GF-D8 (cell line): Measurements from ENCODE around the gene KCNIP4.

ENCODE experiments used
- DNase-seq: peaks from one replicate; lab custom pipeline; 2025; lab: John Stamatoyannopoulos, UW

Gene KCNIP4

GRCh38 chr4:21061902-21062301 is 886.7 kb downstream of the KCNIP4 start:
- no peak for DNase-seq

DNA sequence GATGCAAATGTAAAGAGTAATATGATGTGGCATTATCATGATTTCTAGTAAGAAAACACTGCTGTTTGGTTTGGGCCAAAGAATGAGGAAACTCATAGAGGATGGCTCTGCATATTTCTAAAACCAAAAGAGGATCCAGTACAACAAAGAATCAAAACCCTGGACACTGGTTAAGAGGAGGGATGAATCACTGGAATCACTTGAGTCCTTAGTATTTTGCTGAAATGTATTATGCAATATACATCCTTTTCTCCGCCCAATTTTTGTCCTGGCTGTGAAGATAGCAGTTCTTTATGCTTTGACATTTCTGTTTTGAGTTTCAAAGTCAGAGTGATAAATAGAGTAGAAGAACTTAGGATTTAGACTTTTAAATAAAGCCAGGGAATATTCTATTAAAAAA is 902.4 kb downstream of the KCNIP4 start:
- no peak for DNase-seq

DNA sequence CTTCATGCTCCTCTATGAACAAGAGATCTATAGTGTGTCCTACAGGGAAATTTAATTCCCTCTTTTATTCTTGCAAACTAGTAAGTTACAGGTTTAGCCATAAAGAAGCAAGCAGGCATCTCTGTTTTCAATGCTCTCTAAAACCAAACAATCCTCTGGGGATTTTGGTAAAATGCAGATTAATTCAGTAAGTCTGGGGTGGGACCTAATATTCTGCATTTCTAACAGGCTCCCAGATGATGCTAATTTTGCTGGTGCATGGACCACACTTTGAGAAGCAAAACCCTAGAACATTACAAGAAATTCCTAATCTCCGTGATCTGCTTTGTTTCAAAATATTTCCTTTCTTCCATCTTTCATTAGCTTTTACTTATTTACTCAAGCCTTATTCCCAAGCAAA is 903.5 kb downstream of the KCNIP4 start:
- DNase-seq: no peak

GRCh38 chr4:21041708-21042107 is 906.9 kb downstream of the KCNIP4 start:
- DNase-seq: no peak

GRCh38 chr4:21034728-21035127 is 913.8 kb downstream of the KCNIP4 start:
- no peak for DNase-seq

- DNase-seq: no peak
Observed at GRCh38 chr4:21032089-21032645, 916.4 kb downstream of the KCNIP4 start.

- no peak for DNase-seq
Observed at GRCh38 chr4:21018817-21019216, 929.8 kb downstream of the KCNIP4 start.

DNA sequence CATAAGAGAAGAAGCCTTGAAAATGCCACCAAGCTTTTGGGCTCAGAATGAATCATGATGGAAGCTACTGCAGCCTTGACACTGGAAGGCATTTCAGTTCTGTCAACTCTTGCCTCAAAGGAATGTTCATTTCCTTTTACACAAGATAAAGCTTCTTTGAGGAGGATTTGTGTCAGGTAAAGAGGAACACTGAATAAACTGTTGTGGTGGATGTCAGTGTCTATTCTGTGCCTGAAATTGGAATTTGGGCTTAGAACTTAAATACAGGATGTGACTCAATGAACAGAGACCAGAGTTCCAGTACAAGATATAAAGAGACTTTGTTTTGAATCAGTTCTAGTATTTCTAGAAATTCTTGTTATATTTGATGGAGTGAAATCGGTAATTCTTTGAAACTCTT is 935.1 kb downstream of the KCNIP4 start:
- DNase-seq: no peak

- DNase-seq: no peak
Observed at GRCh38 chr4:21012851-21013331, 935.7 kb downstream of the KCNIP4 start.

- DNase-seq: no peak
Observed at GRCh38 chr4:21011106-21011505, 937.5 kb downstream of the KCNIP4 start.

GRCh38 chr4:21009956-21010355 is 938.6 kb downstream of the KCNIP4 start:
- DNase-seq: no peak

- no peak for DNase-seq
Observed at GRCh38 chr4:21005647-21006046, 942.9 kb downstream of the KCNIP4 start.

DNA sequence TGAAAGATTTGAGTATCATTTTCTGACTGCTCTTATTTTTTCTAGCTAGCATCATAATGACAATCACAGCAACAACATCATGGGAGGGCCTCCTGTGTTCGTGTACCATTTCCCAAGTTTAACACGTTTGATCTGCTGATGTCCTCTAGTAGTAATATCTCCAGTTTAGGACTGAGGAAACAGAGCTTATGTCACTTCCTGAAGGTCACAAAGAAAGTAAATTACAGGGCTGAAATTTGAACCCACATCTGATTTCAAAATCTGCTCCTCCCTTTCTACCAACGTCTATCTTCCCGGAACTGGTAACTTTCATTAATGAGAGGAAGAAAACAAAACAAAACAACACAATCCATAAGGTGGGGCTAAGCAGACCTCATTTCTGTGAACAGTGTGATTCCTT is 945.6 kb downstream of the KCNIP4 start:
- DNase-seq: no peak

GRCh38 chr4:21002286-21002685 is 946.3 kb downstream of the KCNIP4 start:
- no peak for DNase-seq

- no peak for DNase-seq
Observed at GRCh38 chr4:21001490-21001889, 947.1 kb downstream of the KCNIP4 start.

- no peak for DNase-seq
Observed at GRCh38 chr4:20997886-20998285, 950.7 kb downstream of the KCNIP4 start.

DNA sequence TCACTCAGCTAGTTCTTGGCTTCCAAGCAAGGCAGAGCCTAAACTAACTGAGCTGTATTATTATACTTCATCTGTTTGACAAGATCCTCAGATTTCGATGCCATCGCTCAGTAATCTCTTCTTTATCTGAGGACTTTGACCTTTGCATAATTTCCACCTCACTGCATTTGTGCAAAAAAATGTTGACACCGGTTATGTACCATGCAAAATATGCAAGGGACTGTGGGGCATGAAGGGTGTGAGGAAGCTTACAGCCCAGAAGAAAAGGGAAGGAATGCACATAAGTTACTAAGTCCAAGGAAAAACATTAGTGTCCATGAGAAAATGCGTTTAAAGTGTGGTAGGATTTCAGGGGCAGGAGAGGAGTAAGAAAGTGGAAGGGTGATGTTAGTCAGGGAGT is 953.0 kb downstream of the KCNIP4 start:
- DNase-seq: no peak

- DNase-seq: no peak
Observed at GRCh38 chr4:20995015-20995414, 953.6 kb downstream of the KCNIP4 start.

- no peak for DNase-seq
Observed at GRCh38 chr4:20992002-20992401, 956.6 kb downstream of the KCNIP4 start.

DNA sequence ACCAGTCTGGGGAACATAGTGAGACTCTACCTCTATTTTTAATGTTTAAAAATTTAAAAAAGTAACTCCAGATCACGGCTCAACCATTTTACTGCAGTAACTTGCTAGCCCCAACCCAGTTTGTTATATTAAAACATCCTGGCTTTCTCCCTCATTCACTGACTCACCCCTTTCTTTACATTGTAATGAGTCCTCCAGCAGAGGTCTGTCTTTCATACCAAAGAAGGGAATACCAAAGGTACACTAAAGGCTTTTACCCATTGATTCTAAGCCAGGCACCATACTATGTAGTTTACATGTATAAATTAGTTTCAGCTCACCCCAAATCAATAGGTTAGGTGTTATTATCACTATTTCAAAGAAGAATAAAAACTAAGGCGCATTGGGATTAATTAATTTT is 961.4 kb downstream of the KCNIP4 start:
- no peak for DNase-seq

DNA sequence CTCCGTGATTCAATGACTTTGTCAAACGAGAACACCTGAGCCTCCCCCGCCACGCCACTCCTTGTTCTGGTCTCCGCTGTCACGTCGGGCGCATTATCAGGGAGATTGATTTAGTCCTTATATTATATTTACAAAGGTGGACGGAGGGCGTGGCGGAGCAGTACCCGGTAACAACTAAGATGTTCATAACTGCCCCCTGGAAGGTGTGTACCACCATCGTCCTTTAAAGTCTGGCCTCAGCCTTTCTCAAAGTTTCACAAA is 964.1 kb downstream of the KCNIP4 start:
- DNase-seq: no peak

GRCh38 chr4:20983763-20984575 is 964.6 kb downstream of the KCNIP4 start:
- no peak for DNase-seq

GRCh38 chr4:20982544-20982943 is 966.0 kb downstream of the KCNIP4 start:
- DNase-seq: no peak

DNA sequence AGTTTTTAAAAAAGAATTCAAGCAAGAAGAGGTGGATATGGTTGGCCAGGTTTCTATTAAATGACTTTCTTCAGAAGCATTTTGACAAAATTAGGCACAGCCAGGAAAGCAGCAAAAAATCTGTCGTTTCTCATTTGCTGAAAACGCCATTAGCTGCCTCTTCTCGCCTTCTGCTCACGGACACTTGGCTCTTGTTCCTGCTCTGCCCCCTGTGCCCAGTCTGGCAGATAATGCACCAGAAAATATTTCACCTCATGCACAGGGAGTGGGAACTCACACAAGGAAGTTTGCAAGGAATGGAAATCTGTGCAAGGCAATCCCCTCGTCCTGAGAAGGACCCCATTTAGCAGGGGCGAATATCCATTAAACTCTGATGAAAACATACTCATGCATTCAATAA is 988.3 kb downstream of the KCNIP4 start:
- no peak for DNase-seq
